ENCODE data around the gene DAG1.

The DAG1 gene

DNA sequence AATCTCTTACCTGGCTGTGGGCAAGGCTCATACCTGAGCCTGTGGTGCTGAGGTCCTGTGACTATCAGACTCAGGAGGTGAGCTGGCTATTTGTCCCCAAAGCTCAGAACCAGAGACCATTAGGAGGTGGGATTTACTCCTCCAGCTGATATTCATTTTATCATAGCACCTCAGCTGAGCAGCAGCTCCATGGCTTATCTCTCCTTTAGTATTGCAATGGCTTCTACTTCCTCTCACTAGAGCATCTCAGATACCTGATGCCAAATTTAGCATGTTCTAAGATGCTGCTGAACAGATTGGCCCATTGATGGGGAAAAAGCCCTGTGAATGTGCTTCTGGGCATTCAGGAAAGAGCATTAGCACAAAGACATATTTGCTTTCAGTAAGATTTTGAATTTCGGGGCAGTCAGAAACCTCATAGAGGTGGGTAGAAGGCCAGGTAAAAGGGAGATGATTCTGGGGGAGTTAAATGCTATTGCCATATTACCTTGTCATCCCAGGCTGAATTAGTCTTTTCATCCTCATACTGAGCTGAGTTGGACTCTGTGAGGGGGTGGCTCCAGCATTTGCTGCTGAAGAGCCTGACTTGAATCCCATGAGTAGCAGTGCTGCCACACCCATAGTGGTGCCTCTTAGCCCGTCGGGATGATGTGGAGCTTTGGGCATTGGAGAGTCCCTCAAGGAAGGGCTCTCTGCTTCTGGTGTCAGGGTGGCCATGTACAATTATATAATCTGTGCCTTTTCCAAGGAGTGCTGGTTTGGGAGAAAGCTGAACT is 86.6 kb downstream of the DAG1 start:
- DNase-seq = no peak

DNA sequence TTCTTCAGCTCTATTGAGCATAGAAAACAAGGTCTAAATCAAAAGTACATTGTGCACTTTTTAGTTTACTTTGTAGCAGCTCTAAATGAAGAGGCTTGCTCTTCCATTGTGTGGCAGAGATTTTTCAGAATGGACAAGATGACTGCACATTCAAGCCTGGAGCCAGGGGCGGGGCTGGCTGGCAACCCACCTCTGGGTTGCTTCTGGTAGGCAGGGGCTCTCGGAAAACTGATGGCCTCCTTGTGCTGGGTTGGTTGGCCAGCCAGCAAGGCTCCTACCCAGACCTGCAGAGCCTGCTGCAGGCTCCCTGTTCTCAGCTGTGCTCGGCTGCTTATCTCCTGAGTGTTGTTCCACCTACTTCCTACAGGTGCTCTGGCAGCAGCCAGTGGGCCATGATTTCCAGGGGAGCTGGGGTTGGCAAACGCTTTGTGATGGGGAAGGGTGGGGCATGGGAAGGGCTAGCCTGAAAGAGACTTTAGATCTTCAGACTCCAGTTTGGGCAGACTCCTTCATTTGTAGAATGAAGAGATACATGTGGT is 93.0 kb downstream of the DAG1 start:
- DNase-seq = no peak

DNA sequence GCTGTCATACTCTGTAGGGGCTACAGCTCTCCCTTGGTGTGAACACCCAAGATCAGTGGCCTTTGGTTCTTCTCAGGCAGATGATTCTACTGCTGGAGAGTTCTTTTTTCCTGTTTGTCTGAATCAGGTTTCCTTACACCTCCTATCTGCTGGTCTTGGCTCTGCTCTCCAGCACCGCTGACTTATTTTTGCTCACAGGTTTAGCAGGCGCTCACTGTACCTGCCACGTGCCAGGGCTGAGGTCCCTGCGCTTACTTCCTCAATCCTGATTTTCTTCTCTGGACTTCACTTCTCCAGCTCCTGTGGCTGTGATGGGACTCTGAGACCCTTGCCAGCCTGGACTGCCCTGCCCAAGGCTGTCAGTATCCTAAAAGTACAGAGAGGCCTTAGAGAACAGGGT is 93.7 kb downstream of the DAG1 start:
- DNase-seq = no peak

DNA sequence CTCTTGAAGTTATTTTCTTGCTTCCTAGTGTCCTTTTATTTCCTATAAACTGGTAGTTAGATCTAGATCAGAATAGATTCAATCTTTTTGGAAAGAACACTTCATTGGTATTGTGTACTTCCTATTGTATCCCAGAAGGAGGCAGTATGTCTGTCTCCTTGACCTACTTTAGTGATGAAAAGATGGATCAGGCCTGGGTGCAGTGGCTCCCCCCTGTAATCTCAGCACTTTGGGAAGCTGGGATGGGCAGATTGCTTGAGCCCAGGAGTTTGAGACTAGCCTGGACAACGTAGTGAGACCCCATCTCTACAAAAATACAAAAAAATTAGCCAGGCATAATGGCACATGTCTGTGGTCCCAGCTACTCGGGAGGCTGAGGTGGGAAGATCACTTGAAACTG is 96.2 kb downstream of the DAG1 start:
- no peak for DNase-seq

DNA sequence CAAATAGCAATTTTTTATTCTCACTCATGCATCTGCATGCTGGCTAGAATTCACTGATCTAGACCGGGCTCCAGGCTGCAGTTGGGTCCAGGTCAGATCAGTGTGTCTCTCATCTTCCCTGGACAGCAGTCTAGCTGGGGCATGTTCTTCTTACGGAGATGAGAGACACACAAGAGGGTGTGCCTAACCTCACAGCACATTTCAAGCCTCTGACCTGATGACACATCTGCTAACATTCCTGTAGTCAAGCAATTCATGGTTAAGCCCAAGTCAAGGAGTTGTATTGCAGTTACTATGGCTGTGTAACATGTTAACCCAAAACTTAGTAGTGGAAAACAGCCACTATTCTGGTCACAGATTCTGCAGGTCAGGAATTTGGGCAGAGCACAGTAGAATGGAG is 97.3 kb downstream of the DAG1 start:
- DNase-seq = no peak

DNA sequence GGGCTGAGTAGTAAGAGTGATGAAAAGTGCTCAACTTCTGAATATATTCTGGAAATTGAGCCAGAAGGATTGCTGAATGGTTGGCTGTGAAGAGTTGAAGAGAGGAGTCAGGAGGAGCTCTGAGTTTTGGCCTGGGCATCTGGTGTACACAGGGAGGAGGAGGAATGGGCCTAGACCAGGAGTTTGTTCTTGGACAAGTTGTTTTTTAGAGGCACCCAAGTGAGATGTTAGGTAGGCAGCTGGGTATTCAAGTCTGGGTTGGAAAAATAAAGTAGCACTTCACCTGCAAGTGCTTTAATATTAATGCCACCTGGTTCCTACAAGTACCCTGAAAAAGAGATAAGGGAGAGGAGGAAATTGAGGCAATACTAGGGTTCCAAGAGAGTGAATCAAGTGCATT is 98.9 kb downstream of the DAG1 start:
- no peak for DNase-seq

DNA sequence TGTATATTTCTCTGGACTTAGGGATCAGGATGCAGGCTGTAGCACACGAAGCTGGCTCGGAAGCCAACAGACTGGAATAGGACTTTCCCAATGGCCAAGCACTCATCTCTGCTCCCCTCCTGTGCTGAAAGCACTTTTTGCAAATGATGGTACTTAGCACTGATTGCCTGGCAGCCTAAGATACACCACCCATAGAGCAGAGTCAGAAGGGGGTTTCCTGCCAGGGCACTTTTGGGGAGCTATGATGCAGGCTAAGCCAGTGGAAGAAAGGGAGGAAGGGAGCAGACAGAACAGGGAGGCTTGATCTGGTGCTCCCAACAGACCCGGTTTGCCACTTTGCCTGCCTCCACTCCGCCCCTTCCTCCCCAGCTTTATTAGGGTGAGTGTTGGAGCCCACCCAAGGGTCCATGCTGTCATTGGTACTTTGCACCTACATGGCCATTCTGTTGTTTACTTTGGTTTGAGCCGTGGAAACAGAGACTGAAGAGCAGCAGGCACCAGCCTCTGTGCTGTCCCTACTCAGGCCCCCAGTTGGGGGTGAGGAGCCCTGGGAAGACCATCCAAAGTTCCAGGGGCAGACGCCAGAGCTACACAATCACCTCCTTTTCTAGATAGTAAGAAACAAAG is 100.1 kb downstream of the DAG1 start:
- DNase-seq = no peak

DNA sequence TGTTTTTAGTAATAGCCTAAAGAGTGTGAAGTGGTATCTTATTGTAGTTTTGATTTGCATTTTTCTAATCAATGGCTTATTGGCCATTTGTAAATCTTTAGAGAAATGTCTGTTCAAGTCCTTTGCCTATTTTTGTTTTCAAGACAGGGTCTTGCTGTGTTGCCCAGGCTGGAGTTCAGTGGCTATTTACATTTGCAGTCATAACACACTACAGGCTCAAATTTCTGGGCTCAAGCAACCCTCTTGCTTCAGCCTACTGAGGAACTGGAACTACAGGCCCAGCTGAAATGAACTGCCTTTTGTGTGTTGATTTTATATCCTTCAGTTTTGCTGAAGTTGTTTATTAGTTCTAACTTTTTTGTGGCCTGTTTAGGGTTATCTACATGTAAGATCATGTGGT is 112.1 kb downstream of the DAG1 start:
- DNase-seq = no peak
